GM12865 (cell line): ENCODE data around the gene RPN2.

Source experiments
- DNase-seq: peaks from one replicate; pipeline ENCODE4 v3.0.0; 2010; ENCODE audit warnings: low read depth
- H3K4me3 ChIP-seq: 2 replicates; pipeline ENCODE4 v1.5.1; 2011; ENCODE audit warnings: mild to moderate bottlenecking, low read depth, low read length, control low read depth
- CTCF ChIP-seq: IDR thresholded peaks from 2 replicates; pipeline ENCODE4 v1.5.1; 2011; ENCODE audit warnings: low read length, control low read depth, low read depth, inconsistent platforms; ENCODE audit not compliant: insufficient read depth; ENCODE audit errors: missing control alignments

Gene RPN2

GRCh38 chr20:37285664-37286374, 106.7 kb downstream of the RPN2 start:
- DNase-seq = no peak
- TF ChIP-seq CTCF = no peak
- no peak overlapping the region for H3K4me3 ChIP-seq

DNA sequence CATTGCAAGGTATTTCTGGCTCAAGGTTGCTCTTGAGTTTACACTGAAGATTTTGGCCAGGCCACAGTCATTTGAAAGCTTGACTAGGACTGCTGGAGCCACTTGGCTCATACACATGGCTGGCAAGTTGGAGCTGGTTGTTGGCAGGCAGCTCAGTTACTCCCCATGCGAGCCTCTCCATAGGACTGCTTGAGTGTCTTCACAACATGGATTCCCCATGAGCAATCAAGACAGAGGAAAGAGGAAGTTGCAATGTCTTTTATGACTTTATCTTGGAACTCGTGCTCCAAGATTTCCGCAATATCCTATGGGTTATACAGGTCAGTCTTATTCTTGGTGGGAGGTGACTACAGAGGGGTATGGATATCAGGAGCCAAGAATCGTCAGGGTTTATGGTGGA, 109.0 kb downstream of the RPN2 start:
- no peak overlapping the region for H3K4me3 ChIP-seq
- no peak for TF ChIP-seq CTCF
- DNase-seq = no peak

GRCh38 chr20:37290158-37290810, 111.2 kb downstream of the RPN2 start:
- H3K4me3 ChIP-seq = peak overlapping the region; percentile 94
- DNase-seq = no peak
- TF ChIP-seq CTCF = no peak
